IMR-90 (cell line): Measurements from ENCODE around the gene MPZL1. TPM values are rescaled to one million over a fixed set of nuclear protein-coding genes. Genes with fewer than 3 reads are reported as not detected.

Experiments
- ATAC-seq: fragments of 200-7000 bp; cut with Tn5 transposase; 2 replicates; pipeline ENCODE4 v1.9.1; 2020; ENCODE audit warnings: low read depth, mild to moderate bottlenecking, moderate library complexity
- BruUV-seq: library from RNA; stranded (reverse); fragments of 400-500 nt; replicated peaks from 2 replicates; lab custom pipeline; 2021; lab: Mats Ljungman, UMichigan
- CTCF ChIA-PET: fragments of 300-600 bp; formaldehyde crosslinking; extraction: SDS; loops from one replicate; lab custom pipeline; 2021; ENCODE audit warnings: antibody characterized with exemption; lab: Yijun Ruan, JAX
- POLR2A ChIA-PET: fragments of 300-600 bp; sonication (Branson Sonifier 250); formaldehyde crosslinking; loops from one replicate; lab custom pipeline; 2022; ENCODE audit warnings: antibody characterized with exemption; ENCODE audit not compliant: unreplicated experiment; lab: Charles Lee
- DNase-seq: peaks from one replicate; pipeline ENCODE4 v3.0.0; 2013
- H2AFZ ChIP-seq: replicated peaks from 2 replicates; pipeline ENCODE3; 2013; ENCODE audit warnings: low read length, mild to moderate bottlenecking; ENCODE audit not compliant: poor library complexity
- H2AK5ac ChIP-seq: 2 replicates; pipeline ENCODE4 v1.6.1; 2013; ENCODE audit warnings: low read depth, low read length, inconsistent platforms
- H2AK9ac ChIP-seq: replicated peaks from 2 replicates; pipeline ENCODE3; 2013; ENCODE audit warnings: mild to moderate bottlenecking, low read depth, low read length, moderate library complexity; ENCODE audit not compliant: poor library complexity
- H2BK120ac ChIP-seq: 2 replicates; pipeline ENCODE4 v1.6.1; 2013; ENCODE audit warnings: low read depth, low read length, inconsistent platforms
- H2BK15ac ChIP-seq: 3 replicates; pipeline ENCODE4 v1.6.1; 2013; ENCODE audit warnings: low read depth, low read length, inconsistent platforms
- H2BK20ac ChIP-seq: 2 replicates; pipeline ENCODE4 v1.6.1; 2013; ENCODE audit warnings: low read depth, mild to moderate bottlenecking, inconsistent platforms, low read length, moderate library complexity
- H2BK5ac ChIP-seq: 2 replicates; pipeline ENCODE4 v1.6.1; 2013; ENCODE audit warnings: mild to moderate bottlenecking, low read depth, low read length, inconsistent platforms; ENCODE audit not compliant: poor library complexity, severe bottlenecking
- H3K14ac ChIP-seq: replicated peaks from 2 replicates; pipeline ENCODE4 v1.6.1; 2013; ENCODE audit warnings: low read depth, low read length, inconsistent platforms
- H3K18ac ChIP-seq: 2 replicates; pipeline ENCODE4 v1.6.1; 2013; ENCODE audit warnings: low read depth, low read length, control low read depth
- H3K23ac ChIP-seq: 2 replicates; pipeline ENCODE4 v1.6.1; 2013; ENCODE audit warnings: low read depth, low read length, inconsistent platforms
- H3K27ac ChIP-seq: 2 replicates; pipeline ENCODE4 v1.5.1; 2013; ENCODE audit warnings: mild to moderate bottlenecking, control low read depth, low read length; ENCODE audit not compliant: insufficient read depth
- H3K27me3 ChIP-seq: 2 replicates; pipeline ENCODE4 v1.6.1; 2013; ENCODE audit warnings: low read length; ENCODE audit not compliant: control insufficient read depth, insufficient read depth
- H3K36me3 ChIP-seq: 2 replicates; pipeline ENCODE4 v1.6.1; 2013; ENCODE audit warnings: low read length, mixed read lengths; ENCODE audit not compliant: control insufficient read depth, insufficient read depth
- H3K4ac ChIP-seq: 2 replicates; pipeline ENCODE4 v1.6.1; 2013; ENCODE audit warnings: low read depth, low read length, inconsistent platforms
- H3K4me1 ChIP-seq: 2 replicates; pipeline ENCODE4 v1.6.1; 2013; ENCODE audit warnings: low read length, mixed read lengths; ENCODE audit not compliant: control insufficient read depth, insufficient read depth
- H3K4me2 ChIP-seq: 2 replicates; pipeline ENCODE4 v1.6.1; 2013; ENCODE audit warnings: low read depth, mild to moderate bottlenecking, control low read depth, low read length, moderate library complexity
- H3K4me3 ChIP-seq: 2 replicates; pipeline ENCODE4 v1.5.1; 2013; ENCODE audit warnings: low read depth, mild to moderate bottlenecking, control low read depth, low read length, moderate library complexity; ENCODE audit not compliant: insufficient read depth
- H3K56ac ChIP-seq: 2 replicates; pipeline ENCODE4 v1.6.1; 2013; ENCODE audit warnings: low read length, inconsistent platforms; ENCODE audit not compliant: insufficient read depth; ENCODE audit errors: extremely low read depth
- H3K79me1 ChIP-seq, 2 experiments: 2 replicates each; pipeline ENCODE4 v1.6.1; 2013; ENCODE audit warnings: low read length in 2 of 2, inconsistent platforms in 1 of 2, low read depth in 1 of 2
- H3K9ac ChIP-seq: 2 replicates; pipeline ENCODE4 v1.6.1; 2013; ENCODE audit warnings: low read depth, low read length, control low read depth
- H3K9me1 ChIP-seq: 2 replicates; pipeline ENCODE4 v1.6.1; 2013; ENCODE audit warnings: low read length, inconsistent platforms; ENCODE audit not compliant: insufficient read depth
- H3K9me3 ChIP-seq: 2 replicates; pipeline ENCODE4 v1.6.1; 2013; ENCODE audit warnings: low read length; ENCODE audit not compliant: control insufficient read depth, insufficient read depth
- H4K20me1 ChIP-seq: 2 replicates; pipeline ENCODE4 v1.6.1; 2013; ENCODE audit warnings: low read length, inconsistent platforms; ENCODE audit not compliant: insufficient read depth
- H4K5ac ChIP-seq: 2 replicates; pipeline ENCODE4 v1.6.1; 2013; ENCODE audit warnings: mild to moderate bottlenecking, low read depth, low read length, control low read depth
- H4K8ac ChIP-seq, 2 experiments: 2 replicates each; pipeline ENCODE4 v1.6.1; 2013; ENCODE audit warnings: low read depth in 2 of 2, low read length in 2 of 2, control low read depth in 1 of 2, inconsistent platforms in 1 of 2
- H4K91ac ChIP-seq: 2 replicates; pipeline ENCODE4 v1.6.1; 2013; ENCODE audit warnings: low read depth, low read length, inconsistent platforms; ENCODE audit not compliant: insufficient read depth
- BHLHE40 ChIP-seq: fragments of 150-350 bp; IDR thresholded peaks from 2 replicates; pipeline ENCODE4 v1.6.1; 2016; ENCODE audit warnings: mild to moderate bottlenecking, low read depth, low read length
- CEBPB ChIP-seq: IDR thresholded peaks from 2 replicates; pipeline ENCODE4 v1.6.1; 2012; ENCODE audit warnings: low read depth, low read length, improper control_type of control experiment
- CHD1 ChIP-seq: IDR thresholded peaks from 2 replicates; pipeline ENCODE4 v1.6.1; 2012; ENCODE audit warnings: low read depth, low read length, improper control_type of control experiment
- FOS ChIP-seq: fragments of 150-350 bp; IDR thresholded peaks from 2 replicates; pipeline ENCODE4 v1.6.1; 2016; ENCODE audit warnings: low read depth, low read length
- MAFK ChIP-seq: IDR thresholded peaks from 2 replicates; pipeline ENCODE4 v1.6.1; 2012; ENCODE audit warnings: low read depth, low read length, improper control_type of control experiment
- MAZ ChIP-seq: IDR thresholded peaks from 2 replicates; pipeline ENCODE4 v1.6.1; 2012; ENCODE audit warnings: low read depth, mild to moderate bottlenecking, low read length, improper control_type of control experiment, moderate library complexity, borderline replicate concordance
- MXI1 ChIP-seq: IDR thresholded peaks from 2 replicates; pipeline ENCODE4 v1.6.1; 2012; ENCODE audit warnings: low read depth, mild to moderate bottlenecking, low read length, moderate library complexity, borderline replicate concordance
- NFE2L2 ChIP-seq: fragments of 150-350 bp; IDR thresholded peaks from 2 replicates; pipeline ENCODE4 v1.6.1; 2016; ENCODE audit warnings: low read depth, mild to moderate bottlenecking, low read length
- POLR2A ChIP-seq: IDR thresholded peaks from 2 replicates; pipeline ENCODE4 v1.6.1; 2012; ENCODE audit warnings: mild to moderate bottlenecking, low read depth, low read length
- RAD21 ChIP-seq: IDR thresholded peaks from 2 replicates; pipeline ENCODE4 v1.6.1; 2012; ENCODE audit warnings: low read length, improper control_type of control experiment
- RFX5 ChIP-seq: IDR thresholded peaks from 2 replicates; pipeline ENCODE4 v1.8.0; 2012; ENCODE audit warnings: low read depth, mild to moderate bottlenecking, low read length, moderate library complexity
- USF2 ChIP-seq: fragments of 150-350 bp; IDR thresholded peaks from 2 replicates; pipeline ENCODE4 v1.6.1; 2017; ENCODE audit warnings: mild to moderate bottlenecking, antibody characterized with exemption, low read length, low read depth
- WGBS, 2 experiments: methylation state at CpG; one replicate each; pipeline versions ENCODE4 v1.1.5 to v1.1.7; 2013; ENCODE audit warnings: missing lambda C conversion rate in 2 of 2; ENCODE audit not compliant: insufficient read length in 1 of 2; ENCODE audit errors: extremely low coverage in 2 of 2; 5-methylcytosine and 5-hydroxymethylcytosine counted together
- dilution Hi-C: fragments of 300-500 bp; cut with HindIII; formaldehyde crosslinking; loops from one replicate; pipeline ENCODE4 v1.14.3; 2018; ENCODE audit warnings: low sequenced_read_pairs; ENCODE audit not compliant: unreplicated experiment
- in situ Hi-C: fragments of 300-500 bp; cut with MboI; formaldehyde crosslinking; loops from 3 replicates; pipeline ENCODE4 v1.14.3; 2019; ENCODE audit warnings: low sequenced_read_pairs, inconsistent platforms, mixed read lengths
- intact Hi-C: fragments of 100-400 bp; cut with micrococcal nuclease; formaldehyde crosslinking; loops from 2 replicates; pipeline ENCODE4 v1.10.0; 2022
- polyA plus RNA-seq, 3 experiments: library from polyadenylated mRNA; depleted of rRNA; stranded (reverse); fragments of >200 nt; gene quantifications; 2 replicates each; pipeline ENCODE4 v1.2.3, GENCODE V29; 2012; ENCODE audit warnings: low replicate concordance in 1 of 3
- total RNA-seq: library from RNA; depleted of rRNA; stranded (reverse); fragments of >200 nt; gene quantifications from 2 replicates; pipeline ENCODE4 v1.2.3, GENCODE V29; 2012
- TF ChIP-seq, protein P1 (sequence below): fragments of 150-350 bp; IDR thresholded peaks from 2 replicates; pipeline ENCODE4 v1.6.1; 2016; ENCODE audit warnings: low read depth, mild to moderate bottlenecking, low read length, moderate library complexity, borderline replicate concordance
- TF ChIP-seq, protein P2 (sequence below): conservative IDR thresholded peaks from 2 replicates; pipeline ENCODE4 v1.5.1; 2012; ENCODE audit warnings: mild to moderate bottlenecking, low read depth, low read length, improper control_type of control experiment

The MPZL1 gene
- total and polyA plus RNA-seq, 2 of the 4 experiments (the other 2 are of a cell fraction): 55.3 to 87.3 TPM

GRCh38 chr1:167738158-167738557 is 16.4 kb downstream of the MPZL1 start:
- H3K56ac ChIP-seq: no peak overlapping the region
- H3K79me1 ChIP-seq: peaks cover 34 to 81% of the 10 kb centered on the region in 2 experiments
- H2BK15ac ChIP-seq: no peak overlapping the region
- H3K4ac ChIP-seq: no peak overlapping the region
- BruUV-seq: no TSS peak
- no peak overlapping the region for H2AFZ ChIP-seq
- H2AK9ac ChIP-seq: no peak overlapping the region
- no peak overlapping the region for H3K27ac ChIP-seq
- H3K4me3 ChIP-seq: no peak overlapping the region
- ChIA-PET CTCF (no interaction called here), POLR2A (no interaction called here)
- H4K8ac ChIP-seq: no peak overlapping the region
- H3K23ac ChIP-seq: no peak overlapping the region
- no CpG with 5 or more reads among the region's 8 CpGs for WGBS, 2 experiments
- DNase-seq: peak; percentile 35
- no peaks in the 10 kb centered on the region for H3K27me3 ChIP-seq
- H2BK20ac ChIP-seq: no peak overlapping the region
- dilution Hi-C loops (no loop called here), in situ Hi-C loops (no loop called here), intact Hi-C loops (no loop called here)
- peaks cover 87% of the 10 kb centered on the region for H4K20me1 ChIP-seq
- H3K9ac ChIP-seq: no peak overlapping the region
- peaks cover 10% of the 10 kb centered on the region; the same call in 1 of the 2 replicates for H3K9me1 ChIP-seq
- no peak overlapping the region for H3K4me2 ChIP-seq
- no peak for ATAC-seq
- TF ChIP-seq BHLHE40: no peak
- TF ChIP-seq CEBPB: no peak
- TF ChIP-seq FOS: no peak
- TF ChIP-seq CHD1: no peak
- TF ChIP-seq RFX5: no peak
- TF ChIP-seq, protein P1, sequence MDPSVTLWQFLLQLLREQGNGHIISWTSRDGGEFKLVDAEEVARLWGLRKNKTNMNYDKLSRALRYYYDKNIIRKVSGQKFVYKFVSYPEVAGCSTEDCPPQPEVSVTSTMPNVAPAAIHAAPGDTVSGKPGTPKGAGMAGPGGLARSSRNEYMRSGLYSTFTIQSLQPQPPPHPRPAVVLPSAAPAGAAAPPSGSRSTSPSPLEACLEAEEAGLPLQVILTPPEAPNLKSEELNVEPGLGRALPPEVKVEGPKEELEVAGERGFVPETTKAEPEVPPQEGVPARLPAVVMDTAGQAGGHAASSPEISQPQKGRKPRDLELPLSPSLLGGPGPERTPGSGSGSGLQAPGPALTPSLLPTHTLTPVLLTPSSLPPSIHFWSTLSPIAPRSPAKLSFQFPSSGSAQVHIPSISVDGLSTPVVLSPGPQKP: no peak
- TF ChIP-seq RAD21: no peak
- TF ChIP-seq NFE2L2: no peak
- no peak for TF ChIP-seq MXI1
- no peak for TF ChIP-seq MAZ
- no peak for TF ChIP-seq POLR2A
- TF ChIP-seq, protein P2, sequence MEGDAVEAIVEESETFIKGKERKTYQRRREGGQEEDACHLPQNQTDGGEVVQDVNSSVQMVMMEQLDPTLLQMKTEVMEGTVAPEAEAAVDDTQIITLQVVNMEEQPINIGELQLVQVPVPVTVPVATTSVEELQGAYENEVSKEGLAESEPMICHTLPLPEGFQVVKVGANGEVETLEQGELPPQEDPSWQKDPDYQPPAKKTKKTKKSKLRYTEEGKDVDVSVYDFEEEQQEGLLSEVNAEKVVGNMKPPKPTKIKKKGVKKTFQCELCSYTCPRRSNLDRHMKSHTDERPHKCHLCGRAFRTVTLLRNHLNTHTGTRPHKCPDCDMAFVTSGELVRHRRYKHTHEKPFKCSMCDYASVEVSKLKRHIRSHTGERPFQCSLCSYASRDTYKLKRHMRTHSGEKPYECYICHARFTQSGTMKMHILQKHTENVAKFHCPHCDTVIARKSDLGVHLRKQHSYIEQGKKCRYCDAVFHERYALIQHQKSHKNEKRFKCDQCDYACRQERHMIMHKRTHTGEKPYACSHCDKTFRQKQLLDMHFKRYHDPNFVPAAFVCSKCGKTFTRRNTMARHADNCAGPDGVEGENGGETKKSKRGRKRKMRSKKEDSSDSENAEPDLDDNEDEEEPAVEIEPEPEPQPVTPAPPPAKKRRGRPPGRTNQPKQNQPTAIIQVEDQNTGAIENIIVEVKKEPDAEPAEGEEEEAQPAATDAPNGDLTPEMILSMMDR: no peak
- TF ChIP-seq USF2: no peak
- TF ChIP-seq MAFK: no peak
- H3K14ac ChIP-seq: no peak overlapping the region
- peaks cover 2% of the 10 kb centered on the region; the same call in 1 of the 2 replicates for H3K36me3 ChIP-seq
- no peaks in the 10 kb centered on the region for H3K9me3 ChIP-seq
- no peak overlapping the region for H2BK120ac ChIP-seq
- no peak overlapping the region for H3K18ac ChIP-seq
- no peak overlapping the region for H2BK5ac ChIP-seq
- no peak overlapping the region for H2AK5ac ChIP-seq
- no peak overlapping the region for H4K91ac ChIP-seq
- peaks cover 1% of the 10 kb centered on the region; the same call in 1 of the 2 replicates for H3K4me1 ChIP-seq
- no peak overlapping the region for H4K5ac ChIP-seq
